Measurements from ENCODE around the gene PLPPR3. TPM values are rescaled to one million over a fixed set of nuclear protein-coding genes. Genes with fewer than 3 reads are reported as not detected.

The PLPPR3 gene
- total and polyA plus RNA-seq, 9 of the 15 experiments (the other 6 are each of a cell fraction or from before 2014, with no cell fraction given), result 0.01 to 48.2 (median 8.6) TPM

GRCh38 chr19:823565-824121 lies 1.9 kb upstream of the PLPPR3 start (continued):
- TF ChIP-seq SMAD3 (CRISPR knock-in tag; conservative IDR thresholded peaks at IDR 0.05) (0 out of 2 replicates have a peak, but pooled peaks have one; percentile 2), MYC (IDR thresholded peaks at IDR 0.05; ENCODE audit: low read depth, low read length) (peak; percentile 41; the same call in 1 of the 2 replicates), MYC (CRISPR knock-in tag; IDR thresholded peaks at IDR 0.05; ENCODE audit: borderline replicate concordance, low read depth) (peak; percentile 36; the same call in 1 of the 2 replicates), SUPT5H (IDR thresholded peaks at IDR 0.05) (peak; percentile 60; the same call in 1 of the 2 replicates), ZNF143 (CRISPR knock-in tag; IDR thresholded peaks at IDR 0.05) (0 out of 2 replicates have a peak, but pooled peaks have one; percentile 16), DMBX1 (CRISPR knock-in tag; IDR thresholded peaks at IDR 0.05; ENCODE audit: borderline replicate concordance) (0 out of 2 replicates have a peak, but pooled peaks have one; percentile 20), NUFIP1 (IDR thresholded peaks at IDR 0.05; ENCODE audit: partially characterized antibody) (no peak), ADNP (tag; IDR thresholded peaks at IDR 0.05) (no peak), JUND (IDR thresholded peaks at IDR 0.05; ENCODE audit: borderline replicate concordance, low read depth, low read length) (peak; percentile 32), JUND (tag; IDR thresholded peaks at IDR 0.05; ENCODE audit: borderline replicate concordance, low read depth, low read length) (no peak), KDM5B (IDR thresholded peaks at IDR 0.05; ENCODE audit: insufficient replicate concordance, low read depth, low read length) (peak; percentile 46), NR2F6 (CRISPR knock-in tag; IDR thresholded peaks at IDR 0.05) (no peak), RAD21 (CRISPR knock-in tag; conservative IDR thresholded peaks at IDR 0.05 in 1 of 2, IDR thresholded peaks at IDR 0.05 in 1 of 2) (peak in 1 of 2 experiments; percentile 20; a peak in 2 of 4 replicates), CBFA2T3 (IDR thresholded peaks at IDR 0.05) (peak; percentile 47), TEAD4 (IDR thresholded peaks at IDR 0.05; ENCODE audit: low read length) (peak; percentile 56; the same call in 1 of the 2 replicates), TEAD4 (CRISPR knock-in tag; IDR thresholded peaks at IDR 0.05; ENCODE audit: borderline replicate concordance) (no peak), TEAD1 (CRISPR knock-in tag; IDR thresholded peaks at IDR 0.05) (peak; percentile 59 to 62; a peak in 2 of 4 replicates), ATF1 (CRISPR knock-in tag; IDR thresholded peaks at IDR 0.05) (no peak), ATF1 (tag; IDR thresholded peaks at IDR 0.05) (peak; percentile 42; the same call in 1 of the 2 replicates), BCL6 (CRISPR knock-in tag; IDR thresholded peaks at IDR 0.05) (0 out of 2 replicates have a peak, but pooled peaks have one; percentile 7), ATF6 (CRISPR knock-in tag; IDR thresholded peaks at IDR 0.05) (no peak), CREM (IDR thresholded peaks at IDR 0.05; ENCODE audit: low read depth) (peak; percentile 55), ZNF124 (CRISPR knock-in tag; IDR thresholded peaks at IDR 0.05) (no peak), ZBTB7A (IDR thresholded peaks at IDR 0.05; ENCODE audit: borderline replicate concordance, control insufficient read depth, low read depth, low read length) (peak; percentile 73)

All from K562 (cell line).